Measurements from ENCODE around the gene GDI1.

GRCh38 chrX:154490021-154490413 lies 53.1 kb downstream of the GDI1 start:
- TF ChIP-seq CTCF (conservative IDR thresholded peaks at IDR 0.05; ENCODE audit: low read depth, low read length) = no peak
- no peak for TF ChIP-seq RCOR1 (IDR thresholded peaks at IDR 0.05; ENCODE audit: insufficient replicate concordance, low read length)
- no peak for TF ChIP-seq POLR2A (IDR thresholded peaks at IDR 0.05; ENCODE audit: low read depth, low read length)
- no peak for TF ChIP-seq USF2 (IDR thresholded peaks at IDR 0.05; ENCODE audit: low read depth, low read length)
- no peak for TF ChIP-seq MXI1 (IDR thresholded peaks at IDR 0.05; ENCODE audit: borderline replicate concordance, low read depth, low read length)
- TF ChIP-seq RAD21 (IDR thresholded peaks at IDR 0.05; ENCODE audit: low read length) = no peak
